ENCODE measurements around the gene EVA1A.

Gene EVA1A

GRCh38 chr2:75592888-75593287 lies 32.1 kb upstream of the EVA1A start:
- in situ Hi-C loops (cut with MboI; ENCODE audit: low pct_unique_long_range_greater_than_20kb, low sequenced_read_pairs, unreplicated experiment): no loop called here
- no peak for DNase-seq (ENCODE audit: low spot score)
- TF ChIP-seq CTCF (IDR thresholded peaks at IDR 0.05; ENCODE audit: extremely low read depth, insufficient read depth, missing control alignments): no peak

- no peak for DNase-seq (ENCODE audit: low spot score)
- in situ Hi-C loops (cut with MboI; ENCODE audit: low pct_unique_long_range_greater_than_20kb, low sequenced_read_pairs, unreplicated experiment): no loop called here
- no peak for TF ChIP-seq CTCF (IDR thresholded peaks at IDR 0.05; ENCODE audit: extremely low read depth, insufficient read depth, missing control alignments)
These were observed 31.3 kb upstream of the EVA1A start for GRCh38 chr2:75592030-75592429.

GRCh38 chr2:75589391-75590105 lies 28.8 kb upstream of the EVA1A start:
- DNase-seq (ENCODE audit: low spot score): no peak
- in situ Hi-C loops (cut with MboI; ENCODE audit: low pct_unique_long_range_greater_than_20kb, low sequenced_read_pairs, unreplicated experiment): no loop called here
- no peak for TF ChIP-seq CTCF (IDR thresholded peaks at IDR 0.05; ENCODE audit: extremely low read depth, insufficient read depth, missing control alignments)

- no peak for TF ChIP-seq CTCF (IDR thresholded peaks at IDR 0.05; ENCODE audit: extremely low read depth, insufficient read depth, missing control alignments)
- no peak for DNase-seq (ENCODE audit: low spot score)
- in situ Hi-C loops (cut with MboI; ENCODE audit: low pct_unique_long_range_greater_than_20kb, low sequenced_read_pairs, unreplicated experiment): no loop called here
These were observed 27.3 kb upstream of the EVA1A start for GRCh38 chr2:75587954-75588587.

GRCh38 chr2:75586971-75587370 lies 26.2 kb upstream of the EVA1A start:
- TF ChIP-seq CTCF (IDR thresholded peaks at IDR 0.05; ENCODE audit: extremely low read depth, insufficient read depth, missing control alignments): no peak
- in situ Hi-C loops (cut with MboI; ENCODE audit: low pct_unique_long_range_greater_than_20kb, low sequenced_read_pairs, unreplicated experiment): no loop called here
- DNase-seq (ENCODE audit: low spot score): no peak

GRCh38 chr2:75582840-75583239 lies 22.1 kb upstream of the EVA1A start:
- in situ Hi-C loops (cut with MboI; ENCODE audit: low pct_unique_long_range_greater_than_20kb, low sequenced_read_pairs, unreplicated experiment): no loop called here
- no peak for DNase-seq (ENCODE audit: low spot score)
- no peak for TF ChIP-seq CTCF (IDR thresholded peaks at IDR 0.05; ENCODE audit: extremely low read depth, insufficient read depth, missing control alignments)
